GM12865 (cell line): ENCODE data around the gene GON7.
"Not testable (repeated sequence)": the region's sequence is repeated elsewhere in the genome, so short reads cannot be mapped to it uniquely, and the experiment has no call there.

Source experiments
- DNase-seq: peaks from one replicate; pipeline ENCODE4 v3.0.0; 2010; ENCODE audit warnings: low read depth
- H3K4me3 ChIP-seq: 2 replicates; pipeline ENCODE4 v1.5.1; 2011; ENCODE audit warnings: mild to moderate bottlenecking, low read depth, low read length, control low read depth
- CTCF ChIP-seq: IDR thresholded peaks from 2 replicates; pipeline ENCODE4 v1.5.1; 2011; ENCODE audit warnings: low read length, control low read depth, low read depth, inconsistent platforms; ENCODE audit not compliant: insufficient read depth; ENCODE audit errors: missing control alignments

GON7 gene

GRCh38 chr14:93163564-93163963 is 43.3 kb downstream of the GON7 start:
- peak; percentile 85 for DNase-seq
- no peak overlapping the region for H3K4me3 ChIP-seq
- no peak for TF ChIP-seq CTCF

- no peak overlapping the region for H3K4me3 ChIP-seq
- no peak for DNase-seq
- no peak for TF ChIP-seq CTCF
Measured at GRCh38 chr14:93161411-93161940, 45.4 kb downstream of the GON7 start.

GRCh38 chr14:93160353-93160801 is 46.5 kb downstream of the GON7 start:
- peak; percentile 56 for DNase-seq
- no peak overlapping the region for H3K4me3 ChIP-seq
- peak; percentile 29 for TF ChIP-seq CTCF

GRCh38 chr14:93159625-93160352 is 47.1 kb downstream of the GON7 start:
- not testable (repeated sequence) for H3K4me3 ChIP-seq, DNase-seq

GRCh38 chr14:93158349-93158748 is 48.5 kb downstream of the GON7 start:
- not testable (repeated sequence) for H3K4me3 ChIP-seq, DNase-seq

- H3K4me3 ChIP-seq: no peak overlapping the region
- TF ChIP-seq CTCF: no peak
- DNase-seq: no peak
Measured at GRCh38 chr14:93156693-93157369, 50.0 kb downstream of the GON7 start.

- no peak overlapping the region for H3K4me3 ChIP-seq
- DNase-seq: no peak
- TF ChIP-seq CTCF: no peak
Measured at GRCh38 chr14:93155667-93156066, 51.2 kb downstream of the GON7 start.

- H3K4me3 ChIP-seq: no peak overlapping the region
- TF ChIP-seq CTCF: no peak
- DNase-seq: no peak
Measured at GRCh38 chr14:93153121-93153520, 53.7 kb downstream of the GON7 start.
